Middle frontal gyrus (tissue), 1 donor: ENCODE results near the gene CYP4F22.
"Not testable (repeated sequence)": the region's sequence is repeated elsewhere in the genome, so short reads cannot be mapped to it uniquely, and the experiment has no call there.

Experiments
- DNase-seq: peaks from one replicate; pipeline ENCODE4 v3.0.0-alpha.2; 2015; ENCODE audit warnings: low spot score; ENCODE audit errors: extremely low spot score

CYP4F22 gene

GRCh38 chr19:15508035-15508710 lies at the start of gene CYP4F22:
TSS of gene CYP4F22 (plus strand) at chr19:15508525. CDS start at chr19:15525337, 16,812 bp downstream.
- no peak for DNase-seq

- no peak for DNase-seq
Measured at GRCh38 chr19:15461694-15462093, 46.6 kb upstream of the CYP4F22 start.

GRCh38 chr19:15463861-15464371 lies 44.4 kb upstream of the CYP4F22 start:
- DNase-seq, result no peak

DNA sequence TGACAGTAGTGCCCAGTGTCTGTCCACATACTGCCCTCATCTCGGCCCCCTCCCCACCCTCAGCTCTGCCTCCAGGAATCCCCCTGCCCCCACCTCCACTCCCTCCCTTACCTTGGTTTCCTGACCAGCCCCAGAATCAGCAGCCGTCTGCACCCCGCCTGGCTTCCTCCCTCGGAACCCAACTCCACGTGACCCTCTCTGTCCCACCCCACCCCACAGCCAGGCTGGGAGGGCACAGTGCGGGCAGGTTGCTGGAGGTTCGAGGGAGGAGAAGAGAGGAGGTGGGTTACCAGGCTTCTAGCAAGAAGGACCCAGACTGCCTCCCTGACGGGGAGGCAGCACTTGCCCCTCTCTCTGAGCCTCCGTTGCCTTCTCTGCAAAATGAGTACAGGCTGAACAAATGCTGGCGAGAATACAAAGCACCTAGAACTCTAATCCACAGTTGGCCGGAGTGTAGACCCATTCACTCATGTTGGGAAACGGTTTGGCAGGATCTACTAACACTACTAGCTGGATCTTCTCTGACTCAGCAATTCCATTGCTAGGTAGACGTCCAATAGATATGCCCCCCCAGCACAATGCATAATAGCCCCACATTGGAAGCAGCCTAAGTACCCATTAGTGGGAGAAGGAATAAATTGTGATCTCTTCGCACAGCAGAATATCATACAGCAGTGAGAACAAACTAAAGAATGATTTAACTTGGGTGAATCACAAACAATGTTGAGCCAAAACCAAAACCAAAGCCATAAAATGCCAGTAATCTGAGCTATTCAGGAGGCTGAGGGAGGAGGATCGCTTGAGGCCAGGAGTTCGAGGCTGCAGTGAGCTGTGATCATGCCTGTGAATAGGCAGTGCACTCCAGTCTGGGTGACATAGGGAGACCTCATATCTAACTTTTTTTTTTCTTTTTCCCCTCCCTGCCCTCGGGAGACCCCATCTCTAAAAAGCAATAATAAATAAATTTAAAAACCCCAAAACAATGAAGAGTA lies 43.6 kb upstream of the CYP4F22 start, which contains the start of gene RASAL3:
Gene RASAL3 (minus strand): TSS at position 151 of the 992 bp plus-strand sequence. CDS start 186 bp downstream, outside the sequence.
- no peak for DNase-seq

DNA sequence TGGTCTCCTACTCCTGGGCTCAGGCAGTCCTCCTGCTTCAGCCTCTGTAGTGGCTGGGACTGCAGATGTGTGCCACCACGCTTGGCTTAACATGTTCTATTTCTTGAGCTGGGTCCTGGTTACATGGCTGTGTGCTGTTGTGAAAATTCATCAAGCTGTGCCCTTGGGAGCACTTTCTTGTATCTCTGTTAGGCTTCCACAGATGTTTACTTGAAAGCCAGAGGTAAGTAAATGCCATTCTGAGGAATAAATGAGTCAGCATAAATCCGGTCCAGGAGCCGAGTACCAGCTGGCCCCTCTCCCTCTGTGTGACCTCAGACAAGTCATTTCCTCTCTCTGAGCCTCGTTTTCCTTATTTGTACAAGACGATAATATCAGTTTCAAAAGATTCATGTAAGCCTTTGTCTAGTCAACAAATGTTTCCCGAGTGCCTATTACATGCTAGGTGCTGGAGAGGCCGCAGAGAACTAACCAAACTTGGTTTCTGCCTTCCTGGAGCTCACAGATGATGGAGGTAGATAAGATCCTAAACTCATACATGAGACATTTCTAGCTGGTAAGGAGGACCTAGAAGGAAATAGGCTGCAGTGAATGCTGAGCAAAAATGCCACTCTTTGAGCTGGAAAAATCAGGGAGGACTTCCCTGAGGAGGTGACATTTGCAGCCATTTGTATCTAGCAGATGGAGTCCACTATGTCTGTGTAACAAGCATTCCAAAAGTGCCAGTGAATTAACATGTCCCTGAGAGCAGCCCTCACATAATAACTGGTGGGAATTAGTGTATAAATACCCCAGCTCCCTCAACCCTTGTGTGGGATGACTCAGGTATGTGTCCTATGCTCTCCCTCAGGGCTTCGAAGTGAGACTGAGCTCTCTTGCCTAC lies 41.2 kb upstream of the CYP4F22 start:
- DNase-seq, result no peak

DNA sequence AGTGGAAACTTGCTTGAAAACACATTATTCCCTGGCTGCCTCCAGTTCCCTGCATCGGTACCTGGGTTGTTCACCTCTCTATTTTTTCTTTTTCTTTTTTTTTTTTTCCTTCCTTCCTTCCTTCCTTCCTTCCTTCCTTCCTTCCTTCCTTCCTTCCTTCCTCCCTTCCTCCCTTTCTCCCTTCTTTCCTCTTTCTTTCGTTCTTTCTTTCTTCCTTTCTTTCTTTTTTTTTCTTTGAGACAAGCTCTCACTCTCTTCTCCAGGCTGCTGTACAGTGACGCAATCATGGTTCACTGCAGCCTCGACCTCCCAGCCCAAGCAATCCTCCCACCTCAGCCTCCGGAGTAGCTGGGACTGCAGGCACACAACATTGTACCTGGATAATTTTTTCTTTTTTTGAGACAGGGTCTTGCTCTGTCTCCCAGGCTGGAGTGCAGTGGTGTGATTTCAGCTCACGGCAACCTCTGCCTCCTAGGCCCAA lies 40.6 kb upstream of the CYP4F22 start:
- no peak for DNase-seq

DNA sequence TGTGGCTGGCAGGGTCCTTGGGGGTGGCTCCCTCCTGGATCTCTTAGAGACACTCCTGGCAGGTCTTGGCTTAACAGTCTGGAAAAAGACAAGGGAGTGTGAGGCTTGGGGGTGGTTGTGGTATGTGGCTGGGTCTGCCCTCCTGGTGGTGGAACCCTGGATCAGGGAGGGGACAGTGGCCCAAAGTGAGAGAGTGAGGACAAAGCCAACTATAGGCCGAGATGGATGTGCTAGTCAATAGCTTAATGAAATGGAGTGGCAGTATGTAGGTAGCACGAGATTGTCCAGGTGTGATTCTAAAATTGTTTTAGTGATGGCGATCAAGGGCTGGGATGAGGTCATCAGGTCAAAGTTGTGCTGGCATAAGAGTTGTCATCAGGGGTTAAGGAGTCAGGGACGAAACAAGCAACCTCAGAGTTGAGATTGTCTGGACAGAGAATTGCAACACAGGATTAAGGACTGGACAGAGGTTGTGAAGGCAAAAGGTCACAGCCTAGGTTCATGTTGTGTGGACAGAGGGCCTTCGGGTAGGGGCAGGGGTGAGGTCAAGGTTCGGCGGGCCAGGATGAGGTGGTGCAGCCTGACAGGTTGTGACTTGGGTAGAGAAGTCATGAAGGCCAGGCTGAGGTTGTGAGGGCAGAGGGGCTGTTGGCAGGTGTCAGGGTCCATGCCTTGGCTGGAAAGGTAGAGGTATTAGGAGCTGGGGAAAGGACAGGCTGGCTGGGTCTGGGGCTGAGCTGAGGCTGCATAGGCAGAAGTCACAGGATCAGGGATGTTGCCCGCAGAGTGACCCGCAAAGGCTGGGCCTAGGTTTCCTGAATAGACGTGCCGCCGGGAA lies 39.4 kb upstream of the CYP4F22 start:
- DNase-seq, result no peak

GRCh38 chr19:15469513-15470297 lies 38.6 kb upstream of the CYP4F22 start:
- no peak for DNase-seq

- no peak for DNase-seq
Measured at GRCh38 chr19:15471639-15472101, 36.7 kb upstream of the CYP4F22 start.

GRCh38 chr19:15473821-15474220 lies 34.5 kb upstream of the CYP4F22 start:
- DNase-seq, result not testable (repeated sequence)

DNA sequence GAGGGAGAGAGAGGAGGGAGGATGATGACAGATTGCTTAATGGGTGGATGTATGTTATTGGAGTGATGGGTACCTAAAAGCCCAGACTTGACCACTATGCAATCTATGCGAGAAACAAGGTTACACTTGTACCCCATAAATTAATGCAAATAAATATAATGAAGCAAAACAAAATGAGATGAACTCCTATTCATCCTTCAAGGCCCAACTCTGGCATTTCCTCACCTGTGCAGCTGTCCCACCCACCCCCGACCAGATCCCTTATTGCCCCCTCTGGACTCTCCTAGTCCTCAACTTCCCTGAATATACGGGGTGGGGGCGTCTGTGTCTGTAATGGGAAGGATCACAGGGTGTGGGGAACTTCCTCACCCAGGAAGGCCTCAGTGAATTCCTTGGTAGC lies 33.2 kb upstream of the CYP4F22 start:
- DNase-seq, result no peak

DNA sequence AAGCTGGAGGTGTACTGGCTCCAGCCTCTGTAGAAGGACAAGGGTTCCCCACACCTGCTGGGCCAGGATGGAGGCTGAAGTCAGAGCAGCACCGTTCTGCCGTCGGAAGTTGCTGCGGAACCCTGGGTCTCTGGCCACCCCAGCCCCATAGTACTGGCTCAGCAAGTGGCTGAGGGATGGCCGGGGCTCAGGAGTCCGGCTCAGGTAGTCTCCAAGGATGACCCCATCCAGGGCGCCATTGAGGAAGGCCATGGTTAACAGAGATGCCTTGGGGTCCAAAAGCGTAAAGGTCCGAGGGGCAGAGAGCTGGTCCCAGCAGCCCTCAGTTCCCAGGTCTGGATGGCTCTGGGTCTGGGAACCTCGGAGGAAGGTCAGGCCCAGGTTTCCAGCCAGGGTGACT lies 32.7 kb upstream of the CYP4F22 start:
- DNase-seq, result no peak

GRCh38 chr19:15476325-15476724 lies 32.0 kb upstream of the CYP4F22 start:
- no peak for DNase-seq

DNA sequence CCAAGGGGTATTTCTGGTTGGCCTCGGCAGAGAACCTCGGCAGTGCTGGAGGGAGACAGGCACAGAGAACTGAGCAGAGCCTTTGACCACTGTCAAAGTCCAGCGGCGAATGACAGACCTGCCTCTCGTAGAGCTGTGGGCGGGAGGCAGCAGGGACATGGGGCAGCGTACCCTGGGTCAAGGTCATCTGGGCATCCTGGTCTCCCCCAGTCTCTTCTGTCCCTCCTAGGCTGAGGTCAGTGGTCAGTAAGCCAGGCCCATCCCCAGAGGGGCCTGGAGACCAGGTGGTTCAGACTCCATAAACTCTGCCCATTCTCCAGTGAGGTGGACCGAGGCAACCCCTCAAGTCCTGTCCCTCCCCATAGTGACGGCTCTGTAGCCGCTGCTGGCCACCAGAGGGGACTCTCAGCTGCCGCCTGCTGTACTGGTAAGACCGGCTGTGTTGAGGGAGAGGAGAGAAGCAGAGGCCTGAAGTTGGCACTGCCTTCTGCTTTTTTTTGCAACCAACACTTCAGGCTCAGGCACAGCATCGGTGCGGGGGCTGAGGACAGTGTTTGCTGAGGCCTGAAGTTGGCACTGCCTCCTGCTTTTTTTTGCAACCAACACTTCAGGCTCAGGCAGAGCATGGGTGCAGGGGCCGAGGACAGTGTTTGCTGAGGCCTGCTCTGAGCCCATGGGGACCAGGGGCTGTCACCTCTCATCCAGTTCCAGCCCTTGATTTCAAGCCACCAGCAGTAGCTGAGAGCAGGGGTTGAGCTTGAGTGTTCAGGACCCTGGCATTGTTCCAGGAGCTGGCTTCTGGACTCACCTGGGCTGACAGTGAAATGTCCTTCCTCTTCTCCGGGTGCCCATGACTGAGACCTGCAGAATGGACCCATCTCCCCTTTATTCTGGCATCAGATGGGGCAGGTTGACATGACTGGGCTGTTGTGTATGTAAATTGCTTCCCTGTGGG lies 28.7 kb upstream of the CYP4F22 start, which contains the start of gene PGLYRP2:
Gene PGLYRP2 (minus strand): TSS at position 111 of the 955 bp plus-strand sequence. CDS start 130 bp downstream, outside the sequence.
- DNase-seq, result peak; percentile 43

DNA sequence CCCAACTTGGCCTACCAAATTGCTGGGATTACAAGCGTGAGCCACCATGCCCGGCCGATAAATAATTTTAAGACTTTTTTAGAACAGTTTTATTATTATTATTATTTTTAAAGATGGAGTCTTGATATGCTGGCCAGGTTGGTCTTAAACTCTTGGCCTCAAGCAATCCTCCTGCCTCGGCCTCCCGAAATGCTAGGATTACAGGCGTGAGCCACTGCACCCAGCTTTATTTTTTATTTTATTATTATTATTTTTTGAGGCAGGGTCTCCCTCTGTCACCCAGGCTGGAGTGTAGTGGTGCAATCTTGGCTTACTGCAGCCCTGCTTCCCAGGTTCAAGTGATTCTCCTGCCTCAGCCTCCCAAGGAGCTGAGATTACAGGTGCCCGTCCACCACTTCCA lies 27.3 kb upstream of the CYP4F22 start:
- not testable (repeated sequence) for DNase-seq

DNA sequence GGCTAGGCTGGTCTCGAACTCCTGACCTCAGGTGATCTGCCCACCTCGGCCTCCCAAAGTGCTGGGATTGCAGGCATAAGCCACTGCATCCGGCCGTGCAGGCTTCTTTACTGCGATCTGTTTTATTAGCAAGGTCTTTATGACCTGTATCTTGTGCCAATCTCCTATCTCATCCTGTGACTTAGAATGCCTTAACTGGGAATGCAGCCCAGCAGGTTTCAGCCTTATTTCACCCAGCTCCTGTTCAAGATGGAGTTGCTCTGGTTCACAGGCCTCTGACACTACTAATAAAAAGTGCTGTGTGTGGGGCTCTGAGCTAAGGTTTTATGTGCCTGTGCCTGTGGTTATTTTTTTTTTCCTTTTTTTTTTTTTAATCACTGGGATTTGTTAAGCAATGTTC lies 22.6 kb upstream of the CYP4F22 start:
- DNase-seq, result not testable (repeated sequence)

DNA sequence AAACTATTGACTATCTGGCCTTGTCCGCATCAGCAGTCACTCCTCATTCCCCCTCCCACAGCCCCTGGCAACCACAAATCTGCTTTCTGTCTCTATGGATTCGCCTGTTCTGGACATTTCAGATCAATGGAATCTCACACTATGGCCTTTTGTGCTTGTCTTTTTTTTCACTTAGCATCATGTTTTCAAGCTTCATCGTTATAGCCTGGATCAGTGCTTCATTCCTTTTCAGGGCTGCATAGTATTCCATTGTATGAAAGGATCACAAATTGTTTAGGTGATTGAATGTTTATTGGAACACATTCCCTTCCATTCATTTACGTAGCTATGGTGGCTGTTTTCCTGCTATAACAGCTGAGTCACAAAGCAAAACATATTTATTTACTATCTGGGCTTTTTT lies 21.3 kb upstream of the CYP4F22 start:
- no peak for DNase-seq
